ENCODE data around the gene BTN3A1. TPM values are rescaled to one million over a fixed set of nuclear protein-coding genes. Genes with fewer than 3 reads are reported as not detected.

BTN3A1 gene
- total and polyA plus RNA-seq, 2 of the 13 experiments (the other 11 are each of a cell fraction or from before 2014, with no cell fraction given) = 13.3 to 14.0 TPM

- TF ChIP-seq, protein P1, sequence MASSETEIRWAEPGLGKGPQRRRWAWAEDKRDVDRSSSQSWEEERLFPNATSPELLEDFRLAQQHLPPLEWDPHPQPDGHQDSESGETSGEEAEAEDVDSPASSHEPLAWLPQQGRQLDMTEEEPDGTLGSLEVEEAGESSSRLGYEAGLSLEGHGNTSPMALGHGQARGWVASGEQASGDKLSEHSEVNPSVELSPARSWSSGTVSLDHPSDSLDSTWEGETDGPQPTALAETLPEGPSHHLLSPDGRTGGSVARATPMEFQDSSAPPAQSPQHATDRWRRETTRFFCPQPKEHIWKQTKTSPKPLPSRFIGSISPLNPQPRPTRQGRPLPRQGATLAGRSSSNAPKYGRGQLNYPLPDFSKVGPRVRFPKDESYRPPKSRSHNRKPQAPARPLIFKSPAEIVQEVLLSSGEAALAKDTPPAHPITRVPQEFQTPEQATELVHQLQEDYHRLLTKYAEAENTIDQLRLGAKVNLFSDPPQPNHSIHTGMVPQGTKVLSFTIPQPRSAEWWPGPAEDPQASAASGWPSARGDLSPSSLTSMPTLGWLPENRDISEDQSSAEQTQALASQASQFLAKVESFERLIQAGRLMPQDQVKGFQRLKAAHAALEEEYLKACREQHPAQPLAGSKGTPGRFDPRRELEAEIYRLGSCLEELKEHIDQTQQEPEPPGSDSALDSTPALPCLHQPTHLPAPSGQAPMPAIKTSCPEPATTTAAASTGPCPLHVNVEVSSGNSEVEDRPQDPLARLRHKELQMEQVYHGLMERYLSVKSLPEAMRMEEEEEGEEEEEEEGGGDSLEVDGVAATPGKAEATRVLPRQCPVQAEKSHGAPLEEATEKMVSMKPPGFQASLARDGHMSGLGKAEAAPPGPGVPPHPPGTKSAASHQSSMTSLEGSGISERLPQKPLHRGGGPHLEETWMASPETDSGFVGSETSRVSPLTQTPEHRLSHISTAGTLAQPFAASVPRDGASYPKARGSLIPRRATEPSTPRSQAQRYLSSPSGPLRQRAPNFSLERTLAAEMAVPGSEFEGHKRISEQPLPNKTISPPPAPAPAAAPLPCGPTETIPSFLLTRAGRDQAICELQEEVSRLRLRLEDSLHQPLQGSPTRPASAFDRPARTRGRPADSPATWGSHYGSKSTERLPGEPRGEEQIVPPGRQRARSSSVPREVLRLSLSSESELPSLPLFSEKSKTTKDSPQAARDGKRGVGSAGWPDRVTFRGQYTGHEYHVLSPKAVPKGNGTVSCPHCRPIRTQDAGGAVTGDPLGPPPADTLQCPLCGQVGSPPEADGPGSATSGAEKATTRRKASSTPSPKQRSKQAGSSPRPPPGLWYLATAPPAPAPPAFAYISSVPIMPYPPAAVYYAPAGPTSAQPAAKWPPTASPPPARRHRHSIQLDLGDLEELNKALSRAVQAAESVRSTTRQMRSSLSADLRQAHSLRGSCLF (CRISPR knock-in tag; IDR thresholded peaks at IDR 0.05; ENCODE audit: borderline replicate concordance) = no peak
- no peak for TF ChIP-seq TOPORS (CRISPR knock-in tag; IDR thresholded peaks at IDR 0.05)
- no peak for TF ChIP-seq ZBTB26 (CRISPR knock-in tag; IDR thresholded peaks at IDR 0.05; ENCODE audit: borderline replicate concordance)
- TF ChIP-seq HDAC6 (IDR thresholded peaks at IDR 0.05; ENCODE audit: low read depth, low read length) = no peak
- no peak for TF ChIP-seq ZNF766 (CRISPR knock-in tag; IDR thresholded peaks at IDR 0.05; ENCODE audit: borderline replicate concordance)
- no peak for TF ChIP-seq SUZ12 (IDR thresholded peaks at IDR 0.05; ENCODE audit: low read depth, low read length)
- no peak for TF ChIP-seq CREB3 (CRISPR knock-in tag; IDR thresholded peaks at IDR 0.05)
- TF ChIP-seq ZNF101 (CRISPR knock-in tag; IDR thresholded peaks at IDR 0.05; ENCODE audit: borderline replicate concordance, low read depth) = no peak
- TF ChIP-seq ZEB1 (IDR thresholded peaks at IDR 0.05; ENCODE audit: insufficient replicate concordance, low read depth) = no peak
- TF ChIP-seq EP300 (IDR thresholded peaks at IDR 0.05; ENCODE audit: low read depth in 2 of 2, low read length in 2 of 2) = no peak
- no peak for TF ChIP-seq EP300 (CRISPR knock-in tag; IDR thresholded peaks at IDR 0.05; ENCODE audit: borderline replicate concordance)
- TF ChIP-seq MTF2 (CRISPR knock-in tag; IDR thresholded peaks at IDR 0.05; ENCODE audit: borderline replicate concordance) = no peak
- no peak for TF ChIP-seq ATM (IDR thresholded peaks at IDR 0.05; ENCODE audit: borderline replicate concordance)
- no peak for TF ChIP-seq ZSCAN30 (CRISPR knock-in tag; IDR thresholded peaks at IDR 0.05)
- no peak for TF ChIP-seq ZNF660 (CRISPR knock-in tag; IDR thresholded peaks at IDR 0.05; ENCODE audit: borderline replicate concordance, low read depth)
- no peak for TF ChIP-seq MAFG (CRISPR knock-in tag; IDR thresholded peaks at IDR 0.05)
- no peak for TF ChIP-seq ZNF44 (CRISPR knock-in tag; IDR thresholded peaks at IDR 0.05)
- TF ChIP-seq ZNF180 (CRISPR knock-in tag; IDR thresholded peaks at IDR 0.05; ENCODE audit: borderline replicate concordance, low read depth) = no peak
- TF ChIP-seq CEBPZ (IDR thresholded peaks at IDR 0.05; ENCODE audit: low read length) = no peak
These were observed 56.0 kb downstream of the BTN3A1 start, which contains the start of gene BTN2A1 (continued) for GRCh38 chr6:26457806-26458688.
